ENCODE results near the gene NKX6-2.
"Not testable (repeated sequence)": the region's sequence is repeated elsewhere in the genome, so short reads cannot be mapped to it uniquely, and the experiment has no call there.

NKX6-2 gene

DNA sequence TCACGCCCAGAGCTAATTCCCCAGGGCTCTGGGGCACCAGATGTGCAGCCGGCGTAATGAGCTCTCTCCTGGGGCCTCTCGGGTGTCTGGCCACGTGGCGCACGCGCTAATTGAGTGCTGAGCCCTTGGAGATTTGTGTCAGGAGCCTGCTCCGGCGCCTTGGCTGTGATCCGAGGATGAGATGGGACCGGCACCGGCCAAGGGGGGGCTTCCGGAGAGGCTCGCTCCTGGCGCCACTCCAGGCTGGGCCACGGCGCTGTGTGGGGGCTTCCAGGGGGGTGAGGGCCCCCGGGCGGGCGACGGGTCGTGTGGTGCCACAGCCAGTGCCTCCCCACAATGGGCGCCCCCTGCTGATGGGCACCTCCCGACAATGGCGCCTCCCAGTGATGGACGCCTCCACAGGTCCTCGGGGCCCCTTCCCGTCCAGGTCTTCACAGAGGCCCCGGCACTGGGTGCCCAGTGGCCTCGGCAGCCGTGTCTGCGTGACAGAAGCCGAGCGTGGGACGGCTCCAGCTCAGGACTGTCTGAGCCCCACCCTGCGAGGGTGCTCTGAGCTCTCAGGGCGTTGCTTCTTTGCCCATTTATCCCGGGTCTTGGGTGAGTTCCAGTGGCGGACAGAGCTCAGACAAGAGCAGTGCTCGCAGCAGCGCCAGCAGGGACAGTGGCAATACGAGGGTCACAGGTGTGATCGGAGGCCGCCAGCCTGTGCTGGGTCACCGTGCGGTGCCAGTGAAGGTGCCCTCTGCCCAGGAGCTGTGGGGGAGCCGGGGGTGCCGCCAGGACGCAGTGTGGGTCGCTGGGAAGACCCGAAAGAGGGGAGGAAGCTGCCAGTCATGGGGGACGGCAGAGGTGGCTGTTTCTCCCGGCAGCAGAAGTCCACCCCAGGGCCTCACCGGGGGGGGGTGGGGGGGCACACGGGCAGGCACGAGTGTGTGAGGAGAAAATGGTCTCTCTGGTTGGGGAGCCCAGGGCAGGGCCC, 8.2 kb upstream of the NKX6-2 start:
- no peak for FAIRE-seq

DNA sequence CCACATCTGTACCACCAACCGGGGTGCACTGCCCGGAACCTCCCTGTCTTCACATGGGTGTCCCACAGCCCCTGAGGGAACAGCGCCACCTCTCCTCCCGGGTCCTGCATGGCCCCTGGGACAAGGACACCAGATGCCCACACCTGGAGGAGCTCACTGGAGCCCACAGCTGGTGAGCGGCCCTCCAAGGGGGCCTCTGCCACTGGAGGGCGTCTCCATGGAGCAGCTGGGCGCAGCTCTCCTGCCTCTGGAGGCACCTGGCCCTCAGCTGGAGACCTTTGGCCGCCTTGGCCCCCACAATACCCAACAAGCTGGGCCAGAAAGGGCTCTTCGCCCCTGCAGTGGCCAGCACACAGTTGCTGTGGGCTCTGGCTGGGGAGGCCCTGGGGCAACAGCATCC, 7.3 kb upstream of the NKX6-2 start:
- FAIRE-seq = no peak

DNA sequence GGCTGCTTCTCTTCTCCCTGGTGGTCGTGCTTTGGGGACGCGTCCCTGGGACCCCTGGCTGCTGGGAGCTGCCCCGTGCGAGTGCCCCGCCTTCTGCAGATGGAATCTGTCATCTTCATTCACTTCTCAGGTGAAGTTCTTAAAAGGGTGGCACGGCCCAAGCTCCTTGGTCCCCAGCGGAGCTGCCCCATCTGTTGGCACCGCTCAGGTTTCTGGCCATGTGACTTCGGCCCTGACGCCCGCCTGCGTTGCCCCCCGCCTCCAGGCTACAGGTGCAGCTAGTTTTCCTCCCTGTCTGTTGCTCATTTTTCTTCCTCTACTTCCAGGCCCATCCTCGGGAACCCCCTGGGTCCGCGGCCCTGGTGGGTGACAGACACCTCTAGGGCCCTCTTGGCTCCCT, 6.8 kb upstream of the NKX6-2 start:
- FAIRE-seq = no peak

DNA sequence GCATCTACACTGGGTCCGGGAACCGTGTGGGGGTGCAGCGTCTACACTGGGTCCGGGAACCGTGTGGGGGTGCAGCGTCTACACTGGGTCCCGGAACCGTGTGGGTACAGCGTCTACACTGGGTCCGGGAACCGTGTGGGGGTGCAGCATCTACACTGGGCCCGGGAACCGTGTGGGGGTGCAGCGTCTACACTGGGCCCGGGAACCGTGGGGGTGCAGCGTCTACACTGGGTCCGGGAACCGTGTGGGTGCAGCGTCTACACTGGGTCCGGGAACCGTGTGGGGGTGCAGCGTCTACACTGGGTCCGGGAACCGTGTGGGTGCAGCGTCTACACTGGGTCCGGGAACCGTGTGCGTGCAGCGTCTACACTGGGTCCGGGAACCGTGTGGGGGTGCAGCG, 6.2 kb upstream of the NKX6-2 start:
- not testable (repeated sequence) for FAIRE-seq

DNA sequence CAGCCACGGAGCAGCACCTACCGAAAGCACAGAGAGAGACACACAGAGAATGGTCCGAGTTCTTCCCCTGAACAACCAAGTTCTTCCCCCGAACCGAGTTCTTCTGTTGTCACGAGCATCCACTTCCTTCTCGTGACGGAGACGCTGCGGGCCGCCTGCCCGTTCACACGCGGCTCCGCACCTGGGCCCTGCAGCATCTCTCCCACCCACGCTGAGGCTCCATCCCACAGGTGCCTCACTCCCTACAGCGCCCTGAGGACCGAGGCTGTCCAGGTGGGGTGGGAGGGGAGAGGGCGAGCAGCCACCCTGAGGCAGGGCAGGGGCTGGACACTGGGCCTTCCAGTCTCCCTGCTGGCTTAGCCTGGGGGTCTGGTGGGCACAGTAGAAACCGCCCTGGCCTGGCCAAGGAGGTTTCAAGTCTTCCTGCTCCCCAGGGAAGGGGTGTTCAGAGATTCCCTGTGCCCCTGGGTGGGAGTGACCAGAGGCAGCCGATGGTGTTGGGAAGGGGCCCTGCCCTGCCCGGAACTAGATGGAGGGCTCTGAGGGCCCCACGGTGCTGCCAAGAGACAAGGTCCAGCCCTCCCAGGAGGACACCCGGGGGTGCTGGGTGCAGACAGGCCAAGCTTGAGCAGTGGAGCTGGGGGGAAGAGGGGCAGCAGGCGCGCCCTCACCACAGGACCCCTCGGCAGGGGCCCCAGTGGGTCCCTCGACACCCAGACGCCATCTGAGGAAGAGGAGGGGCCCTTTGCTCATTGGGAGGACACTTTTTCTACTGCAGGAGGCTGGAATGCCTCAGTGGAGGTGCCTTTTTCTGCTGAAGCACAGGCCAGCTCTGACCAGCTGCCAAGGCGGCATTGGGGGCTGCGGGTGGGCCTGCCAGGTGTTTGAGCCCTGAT, 5.2 kb upstream of the NKX6-2 start:
- FAIRE-seq = no peak

DNA sequence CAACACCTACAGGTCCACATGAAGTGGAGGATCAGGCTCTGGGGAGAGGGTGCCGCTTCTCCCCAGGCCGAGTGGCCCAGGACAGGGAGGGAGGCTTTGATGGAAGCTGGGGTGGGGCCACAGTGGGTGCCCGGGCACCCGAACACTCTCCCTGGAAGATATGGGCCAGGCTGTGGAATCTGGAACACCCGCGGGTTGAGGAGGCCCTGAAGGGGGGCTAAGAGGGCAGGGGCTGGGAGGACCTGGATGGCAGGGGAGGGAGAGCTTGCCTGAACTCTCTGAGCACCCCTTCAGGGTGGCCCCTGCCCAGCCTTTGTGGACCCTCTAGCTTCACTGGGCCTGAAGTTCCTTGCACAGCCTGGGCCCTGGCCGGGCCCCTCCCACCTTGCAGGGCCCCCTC, 4.5 kb upstream of the NKX6-2 start:
- no peak for FAIRE-seq

DNA sequence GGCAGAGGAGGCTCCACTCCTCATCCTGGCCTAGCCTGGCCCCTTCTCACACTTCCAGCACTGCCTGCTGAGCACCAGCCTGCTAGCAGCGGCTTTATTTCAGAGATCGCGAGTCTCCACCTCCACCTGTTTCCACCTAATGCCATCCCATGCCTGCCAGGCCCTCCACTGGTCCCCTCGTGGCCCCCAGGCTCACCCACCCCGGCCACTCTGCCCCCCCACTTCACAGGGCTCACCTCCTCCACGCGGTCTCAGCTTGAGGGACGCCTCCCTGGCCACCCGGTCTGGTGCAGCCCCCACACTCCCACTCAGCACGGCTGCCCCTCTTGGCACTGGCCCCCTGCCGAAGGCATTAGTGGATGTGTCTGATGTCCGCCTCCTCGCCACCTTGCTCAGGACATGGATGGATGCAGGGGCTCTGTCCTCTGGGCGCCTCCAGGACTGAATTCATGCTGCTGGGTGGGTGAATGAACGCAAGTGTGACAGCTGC, 3.8 kb upstream of the NKX6-2 start:
- no peak for FAIRE-seq

DNA sequence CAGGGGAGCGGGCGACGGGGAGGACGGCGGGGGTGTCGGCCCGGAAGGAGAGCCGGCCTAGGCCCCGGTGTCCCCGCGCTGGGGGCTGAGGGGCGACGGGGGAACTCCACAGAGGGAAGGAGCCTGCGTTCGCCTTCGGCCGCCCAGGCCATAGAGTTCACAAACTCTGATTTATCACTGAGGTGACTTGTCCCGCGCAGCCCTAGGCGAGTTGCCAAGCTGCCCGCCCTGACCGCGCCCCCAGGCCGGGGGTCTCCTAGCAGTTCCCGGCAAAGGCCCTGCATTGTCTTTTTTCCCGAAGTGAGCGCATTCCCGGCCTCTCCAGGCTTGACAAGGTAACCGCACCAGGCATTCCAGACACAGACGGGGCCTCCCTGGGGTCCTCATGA, 2.9 kb upstream of the NKX6-2 start:
- no peak for FAIRE-seq

DNA sequence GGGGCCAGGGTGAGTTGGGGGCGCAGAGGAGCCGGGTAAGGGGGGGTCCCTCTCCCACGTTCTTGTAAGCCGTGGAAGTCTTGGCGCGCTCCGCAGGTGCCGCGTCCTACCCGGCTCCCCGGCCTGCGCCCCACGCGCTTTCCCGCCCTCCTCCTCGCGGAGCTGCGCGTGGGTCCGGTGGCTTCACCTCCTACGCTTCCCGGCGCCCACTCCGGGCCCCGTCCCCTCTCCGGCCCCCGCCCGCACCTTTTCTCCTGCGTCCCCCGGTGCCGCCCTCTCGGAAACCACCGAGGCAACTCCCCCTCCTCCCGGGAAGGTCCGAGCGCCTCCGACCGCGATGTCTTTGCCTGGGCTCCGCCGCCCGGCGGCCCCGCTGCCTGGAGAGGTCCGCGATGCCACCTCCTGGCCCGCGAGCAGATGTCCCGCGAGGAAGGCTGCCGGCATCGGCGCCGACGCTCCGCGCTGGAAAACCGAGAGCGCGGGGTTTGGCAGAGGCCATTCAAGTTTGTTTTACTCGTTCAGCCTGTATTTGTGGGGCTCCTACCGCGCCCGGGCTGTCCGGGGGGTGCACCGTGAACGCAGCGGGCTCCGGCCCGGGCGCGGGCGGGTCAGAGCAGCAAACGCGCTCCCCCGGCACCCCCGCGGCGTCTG, 2.4 kb upstream of the NKX6-2 start:
- no peak for FAIRE-seq

DNA sequence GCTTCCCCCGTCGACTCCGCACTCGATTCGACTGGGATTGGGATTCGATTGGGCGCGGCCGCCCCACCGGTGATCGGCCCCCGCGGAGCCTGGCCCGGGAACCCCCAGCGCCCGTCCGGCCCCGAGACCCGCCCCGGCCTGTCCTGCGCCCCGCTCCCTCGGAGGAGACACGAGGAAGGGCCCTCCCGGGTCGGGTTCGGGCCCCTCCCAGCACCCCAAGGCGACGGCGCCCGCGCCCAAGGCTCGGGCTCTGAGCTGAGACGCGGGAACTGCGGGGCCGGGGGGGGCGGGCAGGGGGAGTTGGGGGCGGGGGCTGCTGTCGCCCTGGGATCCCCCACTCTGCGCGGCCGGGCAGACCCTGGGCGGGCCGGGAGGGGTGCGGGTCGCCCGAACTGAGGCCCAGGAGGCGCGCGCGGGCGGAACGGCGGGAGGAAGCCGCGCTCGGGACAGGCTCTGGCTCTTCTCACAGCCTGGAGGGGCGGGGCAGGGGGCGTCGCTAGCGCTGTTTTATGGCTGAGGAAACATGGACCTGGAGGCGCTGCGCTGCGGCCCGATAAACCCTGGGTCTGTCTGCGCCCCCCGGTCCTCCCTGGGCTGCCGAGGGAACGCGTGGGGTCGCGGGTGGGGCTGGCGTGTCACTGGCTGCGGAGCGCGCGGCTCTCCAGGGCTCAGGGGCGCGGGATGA, 1.7 kb upstream of the NKX6-2 start:
- no peak for FAIRE-seq

DNA sequence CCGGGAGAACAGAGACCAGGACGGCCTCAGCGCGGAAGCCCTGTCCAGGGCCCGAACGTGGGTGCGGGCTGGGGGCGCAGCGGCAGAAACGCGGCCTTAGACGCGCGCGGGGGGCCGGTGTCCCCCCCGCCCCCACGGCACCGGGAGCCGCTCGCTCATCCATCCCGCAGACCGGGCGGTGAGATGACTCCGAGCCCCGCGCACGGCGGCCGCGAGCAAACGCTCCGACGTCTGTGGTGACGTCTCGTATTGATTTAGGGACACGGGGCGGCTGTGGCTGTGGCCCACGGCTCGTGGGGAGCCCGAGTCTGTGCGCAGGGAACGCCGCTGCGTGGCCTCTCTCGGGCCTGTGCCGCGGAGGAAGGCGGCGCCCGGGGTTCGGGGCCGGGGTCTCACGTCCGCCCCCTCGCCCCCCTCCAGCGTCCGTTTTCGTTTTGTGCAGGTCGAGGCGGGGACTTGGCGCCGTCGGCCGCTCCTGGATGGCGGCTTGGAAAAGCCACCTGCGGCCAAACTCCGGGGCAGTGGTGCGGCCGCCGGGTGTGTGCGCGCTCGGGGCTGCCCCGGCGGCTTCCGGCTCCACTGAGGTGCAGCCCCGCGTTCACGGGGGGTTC, 1.0 kb upstream of the NKX6-2 start:
- FAIRE-seq = no peak

DNA sequence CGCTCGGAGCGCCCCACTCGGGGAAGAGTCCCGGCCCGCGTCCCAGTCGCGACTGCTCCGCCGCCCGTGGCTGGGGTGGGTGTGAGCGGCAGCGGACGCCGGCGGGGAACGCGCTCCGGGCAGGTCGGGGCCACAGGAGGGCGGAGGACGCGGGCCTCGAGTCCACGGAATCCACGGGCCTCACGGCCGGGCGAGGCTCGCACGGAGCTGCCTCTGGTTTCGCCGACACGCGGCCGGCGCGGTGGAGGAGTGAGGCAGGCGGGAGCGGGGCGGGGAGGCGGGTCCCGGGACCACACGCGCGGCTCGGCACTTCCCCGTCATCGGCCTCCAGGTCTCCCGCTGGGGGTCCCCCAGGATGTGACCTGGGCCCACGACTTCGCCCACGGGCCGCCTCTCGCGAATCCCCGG, 533 bp upstream of the NKX6-2 start:
- no peak for FAIRE-seq

DNA sequence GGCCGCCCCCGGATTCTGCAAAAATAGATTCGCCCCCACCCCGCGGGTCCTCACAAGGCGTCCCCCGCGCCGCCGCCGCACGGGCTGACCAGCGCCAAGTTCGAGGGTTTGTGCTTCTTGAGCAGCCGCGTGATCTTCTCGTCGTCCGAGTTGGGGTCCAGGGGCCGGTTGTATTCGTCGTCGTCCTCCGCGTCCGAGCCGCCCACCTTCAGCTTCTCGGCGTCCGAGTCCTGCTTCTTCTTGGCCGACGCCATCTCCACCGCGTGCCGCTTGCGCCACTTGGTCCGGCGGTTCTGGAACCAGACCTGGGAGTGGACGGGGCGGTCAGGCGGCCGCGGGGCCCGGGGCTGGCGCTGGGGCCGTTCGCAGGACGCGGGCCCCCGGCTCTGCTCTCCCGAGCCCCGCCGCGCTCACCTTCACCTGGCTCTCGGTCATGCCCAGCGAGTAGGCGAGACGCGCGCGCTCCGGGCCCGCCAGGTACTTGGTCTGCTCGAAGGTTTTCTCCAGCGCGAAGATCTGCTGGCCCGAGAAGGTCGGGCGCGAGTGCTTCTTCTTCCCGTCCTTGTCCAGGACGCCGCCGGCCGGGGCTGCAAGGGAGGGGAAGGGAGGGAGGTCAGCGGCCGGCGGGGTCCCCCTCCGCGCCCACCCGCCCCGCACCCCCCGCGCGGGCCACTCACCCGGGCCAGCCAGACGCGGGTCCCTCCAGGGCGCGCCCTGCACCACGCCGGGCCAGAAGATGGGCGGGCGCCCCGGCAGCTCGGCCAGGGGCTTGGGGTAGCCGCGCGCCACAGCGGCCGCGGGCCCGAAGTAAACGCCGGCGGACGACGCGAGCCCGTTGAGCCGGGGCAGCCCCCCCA, 853 bp downstream of the NKX6-2 start:
- no peak for FAIRE-seq

DNA sequence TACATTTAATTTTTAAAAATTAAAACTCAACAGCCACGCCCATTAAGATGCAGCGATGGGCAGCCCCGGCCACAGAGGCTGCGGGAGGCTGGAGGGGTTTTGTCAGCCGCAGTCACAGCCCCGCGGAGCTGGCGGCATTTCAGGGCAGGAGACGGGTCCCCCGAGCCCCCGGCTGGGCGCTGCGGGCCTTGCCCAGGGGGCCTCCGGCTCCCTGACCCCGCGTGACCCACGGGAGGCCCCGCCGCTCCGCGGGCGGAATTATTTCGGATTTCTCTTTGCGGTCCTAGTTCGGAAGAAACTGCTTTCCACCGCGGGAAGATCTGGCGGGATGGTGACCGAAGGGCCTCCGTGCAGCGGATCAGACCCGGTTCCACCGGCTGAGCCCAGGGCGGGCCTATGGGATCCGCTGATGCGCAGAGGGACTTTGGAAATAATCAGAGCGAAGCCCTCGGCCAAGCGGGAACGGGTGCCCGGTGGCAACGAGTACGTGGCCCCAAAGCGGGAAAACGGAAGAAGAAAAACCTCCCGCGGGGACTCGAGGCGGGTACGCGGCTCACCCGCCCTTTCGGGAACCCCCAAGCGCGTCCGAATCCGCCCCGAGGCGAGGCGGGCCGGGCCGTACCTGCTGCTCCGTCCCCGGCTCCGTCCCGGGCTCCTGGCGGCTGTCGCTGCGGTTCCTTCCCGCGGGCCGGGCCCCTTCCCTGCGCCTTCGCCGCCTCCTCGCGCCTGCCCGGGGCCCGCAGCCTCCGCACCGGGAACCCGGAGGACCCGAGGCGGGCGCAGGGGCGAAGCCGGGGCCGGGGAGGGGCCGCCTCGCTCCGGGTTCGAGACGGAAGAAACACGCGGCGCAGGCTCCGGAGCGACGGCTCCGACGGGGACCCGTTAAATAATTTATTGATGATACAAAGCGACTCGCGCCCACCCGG, 1.7 kb downstream of the NKX6-2 start:
- FAIRE-seq = no peak

DNA sequence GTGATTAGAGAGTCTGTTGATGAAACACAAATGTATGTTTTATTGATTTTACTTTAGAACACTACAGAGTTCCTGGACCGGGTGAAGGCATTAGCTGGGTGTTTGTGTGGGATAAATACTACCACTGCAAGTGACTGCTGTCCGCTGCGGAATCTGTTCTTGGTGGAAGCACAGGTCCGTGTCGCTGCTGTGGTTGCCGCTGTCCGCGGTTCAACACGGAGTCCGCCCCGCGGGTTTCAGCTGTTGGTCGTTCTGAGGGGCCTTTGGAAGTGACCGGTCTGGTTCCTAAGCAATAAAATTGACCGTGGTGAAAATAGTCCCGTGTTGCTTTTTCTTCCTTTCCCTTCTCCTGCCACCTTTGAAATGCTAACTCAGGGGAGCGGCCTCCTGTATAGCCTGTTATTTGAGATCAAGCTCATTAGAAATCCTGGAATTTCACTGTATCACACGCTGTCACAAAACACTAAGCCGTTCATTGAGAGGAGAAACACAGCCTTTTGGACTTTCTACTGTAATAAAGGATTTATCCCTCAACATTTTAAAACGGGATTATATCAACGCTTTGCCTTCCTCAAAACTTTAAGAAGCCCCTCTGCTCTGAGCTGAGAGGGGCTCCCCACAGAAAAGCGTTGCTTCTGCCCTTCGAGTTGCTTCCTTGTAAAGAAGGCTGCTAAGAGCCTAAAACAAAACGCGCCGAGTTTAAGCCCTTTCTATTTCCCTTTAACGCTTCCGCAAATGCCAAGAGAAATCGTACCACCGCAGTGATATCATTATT, 2.6 kb downstream of the NKX6-2 start:
- no peak for FAIRE-seq

DNA sequence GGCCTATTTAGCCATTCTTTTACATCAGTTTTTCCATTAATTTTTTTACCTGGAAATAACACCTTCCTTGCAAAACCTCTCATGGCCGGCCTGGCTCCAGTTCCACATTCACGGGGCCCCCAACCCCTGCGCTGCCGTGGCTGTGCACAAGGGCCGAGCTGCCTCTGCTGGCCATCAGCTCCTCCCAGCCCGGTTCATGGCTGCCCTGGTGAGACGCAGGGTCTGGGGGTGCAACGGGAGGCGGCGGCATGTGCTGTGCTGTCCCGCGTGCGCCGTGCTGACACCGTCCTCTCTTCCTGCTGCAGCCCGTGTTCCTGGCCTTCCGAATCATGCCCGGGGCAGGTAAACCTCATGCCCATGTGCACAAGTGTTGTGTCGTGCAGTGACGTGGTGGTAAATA, 4.4 kb downstream of the NKX6-2 start:
- no peak for FAIRE-seq

DNA sequence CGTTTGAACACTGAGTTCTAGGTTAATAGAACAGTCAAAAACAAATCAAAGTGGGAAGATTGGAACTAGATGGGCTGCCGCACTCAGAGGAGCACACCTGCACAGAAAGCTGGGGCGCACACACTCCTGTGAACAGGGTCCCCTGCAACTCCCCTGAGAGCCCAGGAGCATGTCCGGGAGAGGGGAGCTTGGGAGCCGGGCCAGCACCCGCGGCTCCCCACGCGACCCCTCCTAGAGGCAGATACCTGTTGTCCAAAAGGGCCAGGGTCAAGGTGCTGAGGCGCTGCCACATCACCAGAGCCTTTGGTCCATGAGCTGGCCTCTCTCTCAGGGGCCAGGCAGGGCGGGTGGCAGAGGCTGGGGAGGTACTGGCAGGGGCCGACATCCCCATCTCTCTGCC, 5.6 kb downstream of the NKX6-2 start:
- no peak for FAIRE-seq

DNA sequence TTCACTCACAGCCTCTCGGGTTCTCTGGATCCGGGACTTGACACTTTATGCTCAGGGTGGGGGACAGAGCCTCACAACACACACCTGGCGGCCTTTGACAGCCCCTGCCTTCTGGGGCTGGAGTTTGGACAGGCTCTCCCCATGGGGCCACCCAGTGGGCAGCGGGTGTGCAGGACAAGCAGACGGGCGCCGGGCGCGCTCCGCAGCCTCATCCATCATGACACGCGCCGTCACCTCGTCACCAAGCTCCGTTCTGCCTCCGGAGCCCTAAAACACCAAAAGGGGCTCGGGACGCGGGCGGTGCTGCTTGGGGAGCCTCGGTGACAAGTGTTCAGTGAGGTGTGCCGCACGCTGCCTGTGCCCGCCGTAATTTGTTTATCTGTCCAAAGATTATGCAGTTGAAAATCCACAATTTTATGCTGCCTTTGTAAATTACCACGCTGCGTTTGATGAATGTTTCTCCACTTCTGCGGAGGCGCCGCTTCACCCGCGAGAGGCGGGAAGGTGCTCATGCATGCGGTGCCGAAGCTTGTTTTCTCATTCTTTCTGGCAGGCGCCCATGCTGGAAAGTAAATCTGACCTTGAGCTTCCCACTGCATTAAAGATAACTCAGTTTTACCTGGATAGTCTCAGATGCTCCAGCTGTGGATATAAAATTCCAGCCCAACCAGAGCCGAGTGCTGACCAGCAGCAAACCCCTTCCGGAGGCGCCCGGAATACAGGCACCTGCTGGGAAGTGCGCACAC, 6.2 kb downstream of the NKX6-2 start:
- no peak for FAIRE-seq
